HG03159 (cell line): Measurements from ENCODE around the gene HTR3E.

Experiments
- ATAC-seq: cut with Tn5 transposase; IDR thresholded peaks from one replicate; pipeline ENCODE4 v1.9.1; 2021; ENCODE audit warnings: mild to moderate bottlenecking, moderate library complexity; ENCODE audit not compliant: unreplicated experiment

Gene HTR3E

GRCh38 chr3:184155644-184156521, 59.0 kb downstream of the HTR3E start:
- peak; percentile 41 for ATAC-seq

DNA sequence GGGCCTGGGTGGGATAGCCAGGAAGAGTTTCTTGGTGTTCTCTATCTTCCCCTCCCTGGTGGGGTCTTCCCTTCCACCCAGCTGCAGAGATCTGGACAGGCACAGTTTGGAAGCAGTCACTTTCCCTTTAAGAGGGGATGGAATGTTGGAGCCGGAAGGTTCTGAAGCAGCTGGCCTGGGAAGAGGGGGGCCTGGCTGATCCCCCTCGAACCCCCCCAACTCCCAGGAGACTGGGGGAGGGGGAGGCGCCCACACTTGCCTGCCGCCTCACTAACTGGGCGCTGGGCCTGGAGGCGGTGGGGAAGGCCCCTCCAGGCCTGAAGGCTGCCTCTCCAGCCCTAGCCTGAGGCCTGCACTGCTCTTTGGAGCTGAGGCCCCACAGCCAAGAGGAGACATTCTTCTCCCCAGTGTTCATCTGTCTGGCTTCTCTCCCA, 59.7 kb downstream of the HTR3E start:
- no peak for ATAC-seq
